Activated T-cell treated with anti-CD3 and anti-CD28 coated beads, Interleukin-2, amount 50 U/mL, for 24 hours (primary cell): ENCODE measurements around the gene SOX5.

Experiments
- DNase-seq: peaks from one replicate; pipeline ENCODE4 v3.0.0-alpha.2; 2020
- H3K27ac Mint-ChIP-seq: 2 replicates; pipeline ENCODE4 v1.8.0; 2020; ENCODE audit warnings: mild to moderate bottlenecking, mixed read lengths
- H3K27me3 Mint-ChIP-seq: 2 replicates; pipeline ENCODE4 v1.8.0; 2020; ENCODE audit warnings: mixed read lengths
- H3K36me3 Mint-ChIP-seq: 2 replicates; pipeline ENCODE4 v1.8.0; 2020; ENCODE audit warnings: low read depth, mixed read lengths
- H3K4me1 Mint-ChIP-seq: 2 replicates; pipeline ENCODE4 v1.8.0; 2020; ENCODE audit warnings: low read depth, mixed read lengths
- H3K4me3 Mint-ChIP-seq: 2 replicates; pipeline ENCODE4 v1.8.0; 2020; ENCODE audit warnings: mild to moderate bottlenecking, moderate library complexity, mixed read lengths
- H3K9me3 Mint-ChIP-seq: 2 replicates; pipeline ENCODE4 v1.8.0; 2020; ENCODE audit warnings: mixed read lengths

Gene SOX5

DNA sequence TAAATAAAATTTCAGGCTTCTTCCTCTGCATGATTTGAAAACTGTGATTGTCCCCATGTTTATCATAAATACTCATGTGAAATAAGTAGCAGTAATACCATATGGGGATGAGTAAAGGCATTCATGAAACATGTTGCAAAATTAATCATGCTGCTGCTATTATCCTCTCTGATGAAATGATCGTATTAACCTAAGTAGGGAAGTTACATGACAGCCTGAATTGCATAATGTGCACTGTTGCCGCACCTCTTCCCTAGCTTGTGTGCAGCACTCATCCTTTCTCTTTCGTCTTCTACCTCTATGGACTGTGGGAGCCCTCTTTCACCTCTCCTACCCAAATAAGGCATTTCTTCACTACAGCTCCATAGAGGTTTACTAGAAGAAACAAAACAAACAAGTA, 367.6 kb downstream of the SOX5 start:
- Mint-ChIP-seq H3K9me3 (peaks cover 4% of the 10 kb centered on the region), H3K36me3 (no peaks in the 10 kb centered on the region), H3K27ac (no peak overlapping the region), H3K4me1 (no peaks in the 10 kb centered on the region), H3K4me3 (no peak overlapping the region), H3K27me3 (no peaks in the 10 kb centered on the region)
- DNase-seq = no peak

DNA sequence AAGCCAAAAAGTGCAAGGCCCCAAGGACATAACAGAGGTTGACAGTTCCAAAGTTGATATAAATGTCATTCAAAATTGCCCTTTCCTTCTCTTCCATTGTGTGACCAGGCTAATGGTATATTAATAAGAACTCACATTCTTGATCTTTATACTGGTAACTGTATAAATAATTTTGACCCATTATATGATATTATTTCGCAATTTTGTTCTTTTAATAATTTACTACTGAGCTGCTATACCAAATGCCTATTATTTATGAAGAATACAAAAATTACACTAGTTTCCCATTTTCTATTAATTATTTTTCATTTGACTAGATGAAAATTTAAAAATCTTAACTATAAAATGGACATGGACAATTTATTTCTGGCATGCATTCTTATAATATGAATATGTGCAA, 370.2 kb downstream of the SOX5 start:
- no peak for DNase-seq
- H3K27ac Mint-ChIP-seq = no peak overlapping the region
- H3K4me1 Mint-ChIP-seq = no peaks in the 10 kb centered on the region
- no peaks in the 10 kb centered on the region for H3K36me3 Mint-ChIP-seq
- no peaks in the 10 kb centered on the region for H3K27me3 Mint-ChIP-seq
- H3K4me3 Mint-ChIP-seq = no peak overlapping the region
- no peaks in the 10 kb centered on the region for H3K9me3 Mint-ChIP-seq

DNA sequence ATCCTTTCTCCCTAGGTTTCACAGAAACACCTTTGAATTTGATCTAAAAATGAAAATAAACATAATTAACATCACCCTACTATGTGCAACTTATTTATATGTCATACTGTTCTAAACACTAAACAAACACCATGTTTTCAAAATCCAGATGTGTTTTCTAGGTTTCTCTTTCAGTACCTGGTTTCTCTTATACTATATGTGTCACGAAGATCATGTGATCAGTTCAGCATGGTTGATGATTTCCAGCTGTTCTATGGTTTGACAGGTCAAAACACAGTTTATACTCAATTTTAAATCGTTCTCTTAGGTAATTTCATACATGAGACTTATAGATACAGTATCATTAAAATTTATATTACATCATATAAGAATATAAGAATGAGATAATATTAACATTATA, 373.1 kb downstream of the SOX5 start:
- Mint-ChIP-seq H3K27me3 (no peaks in the 10 kb centered on the region), H3K4me1 (no peaks in the 10 kb centered on the region), H3K4me3 (no peak overlapping the region), H3K9me3 (no peaks in the 10 kb centered on the region), H3K27ac (no peak overlapping the region), H3K36me3 (no peaks in the 10 kb centered on the region)
- no peak for DNase-seq

DNA sequence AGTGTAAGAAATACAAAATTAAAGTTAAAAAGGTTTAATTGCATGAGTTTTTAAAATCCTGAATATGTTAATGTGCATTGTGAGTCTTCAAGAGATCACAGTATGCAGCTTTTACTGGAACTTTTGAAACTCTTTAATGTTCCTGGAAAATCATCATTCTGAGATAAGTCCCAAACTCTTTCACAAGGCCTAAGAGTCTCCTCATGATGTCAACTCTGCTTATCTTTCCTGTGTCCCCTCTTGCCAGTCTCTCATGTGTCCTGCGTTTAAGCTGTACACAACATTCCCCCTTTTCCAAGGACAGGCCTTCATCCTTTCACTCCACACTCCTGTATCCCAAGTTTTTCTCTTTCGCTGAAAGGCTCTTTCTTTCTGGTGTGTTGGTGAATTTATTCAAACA, 380.1 kb downstream of the SOX5 start:
- Mint-ChIP-seq H3K36me3 (no peaks in the 10 kb centered on the region), H3K27me3 (no peaks in the 10 kb centered on the region), H3K4me1 (no peaks in the 10 kb centered on the region), H3K4me3 (no peak overlapping the region), H3K9me3 (no peaks in the 10 kb centered on the region), H3K27ac (no peak overlapping the region)
- no peak for DNase-seq

DNA sequence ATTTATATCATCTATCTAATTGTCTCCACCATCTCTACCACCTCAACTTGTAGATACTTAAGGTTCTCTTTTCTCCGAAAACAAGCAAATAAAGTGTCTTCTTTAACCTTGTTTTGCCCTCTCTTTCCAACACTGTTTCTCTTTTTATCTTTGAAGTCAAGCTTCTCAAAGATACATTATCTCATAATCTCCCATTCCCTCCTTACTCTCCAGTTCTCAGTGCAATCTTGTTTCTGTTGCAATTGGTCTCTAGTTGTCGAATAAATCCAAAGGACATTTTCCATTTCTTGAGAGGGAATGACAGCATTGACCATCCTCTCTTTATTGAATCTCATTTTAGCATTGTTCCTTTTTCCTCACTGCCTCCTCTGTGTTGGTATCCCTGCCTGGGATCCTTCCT, 383.3 kb downstream of the SOX5 start:
- no peaks in the 10 kb centered on the region for H3K36me3 Mint-ChIP-seq
- H3K9me3 Mint-ChIP-seq = no peaks in the 10 kb centered on the region
- H3K27me3 Mint-ChIP-seq = no peaks in the 10 kb centered on the region
- H3K4me3 Mint-ChIP-seq = no peak overlapping the region
- H3K4me1 Mint-ChIP-seq = no peaks in the 10 kb centered on the region
- no peak for DNase-seq
- no peak overlapping the region for H3K27ac Mint-ChIP-seq

DNA sequence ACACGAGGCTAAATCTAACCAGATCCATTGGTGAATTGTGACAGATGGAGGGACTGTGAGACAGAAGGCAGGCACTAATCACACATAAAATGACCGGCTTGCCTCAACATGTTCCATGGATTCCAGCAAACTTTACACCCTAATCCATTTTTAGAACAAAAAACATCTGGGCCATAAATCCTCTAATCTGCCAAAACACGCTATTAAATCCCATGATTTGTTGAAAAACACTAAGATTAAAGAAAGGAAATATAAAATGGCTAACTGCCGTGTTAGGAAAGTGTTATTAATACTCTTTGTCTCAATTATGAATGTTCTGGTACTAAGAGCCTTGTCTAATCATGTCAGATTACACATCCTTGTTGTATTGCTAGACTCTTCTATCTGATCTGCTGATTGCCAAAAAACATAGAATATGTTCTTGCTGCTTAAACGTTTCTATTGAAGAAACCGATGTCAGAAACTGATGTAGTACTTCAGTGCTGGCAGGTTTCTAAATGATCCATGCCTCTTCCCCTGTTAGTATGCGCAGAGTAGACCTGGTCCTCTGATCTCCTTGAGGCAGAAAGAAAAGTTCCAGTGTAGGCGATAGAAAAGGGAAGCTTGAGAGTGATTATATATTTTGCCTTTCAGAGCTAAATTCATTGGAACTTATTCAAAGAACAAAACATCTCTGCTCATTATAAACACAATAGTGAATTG, 384.9 kb downstream of the SOX5 start:
- H3K27me3 Mint-ChIP-seq = no peaks in the 10 kb centered on the region
- H3K9me3 Mint-ChIP-seq = no peaks in the 10 kb centered on the region
- no peaks in the 10 kb centered on the region for H3K4me1 Mint-ChIP-seq
- H3K4me3 Mint-ChIP-seq = no peak overlapping the region
- H3K36me3 Mint-ChIP-seq = no peaks in the 10 kb centered on the region
- no peak for DNase-seq
- H3K27ac Mint-ChIP-seq = no peak overlapping the region

DNA sequence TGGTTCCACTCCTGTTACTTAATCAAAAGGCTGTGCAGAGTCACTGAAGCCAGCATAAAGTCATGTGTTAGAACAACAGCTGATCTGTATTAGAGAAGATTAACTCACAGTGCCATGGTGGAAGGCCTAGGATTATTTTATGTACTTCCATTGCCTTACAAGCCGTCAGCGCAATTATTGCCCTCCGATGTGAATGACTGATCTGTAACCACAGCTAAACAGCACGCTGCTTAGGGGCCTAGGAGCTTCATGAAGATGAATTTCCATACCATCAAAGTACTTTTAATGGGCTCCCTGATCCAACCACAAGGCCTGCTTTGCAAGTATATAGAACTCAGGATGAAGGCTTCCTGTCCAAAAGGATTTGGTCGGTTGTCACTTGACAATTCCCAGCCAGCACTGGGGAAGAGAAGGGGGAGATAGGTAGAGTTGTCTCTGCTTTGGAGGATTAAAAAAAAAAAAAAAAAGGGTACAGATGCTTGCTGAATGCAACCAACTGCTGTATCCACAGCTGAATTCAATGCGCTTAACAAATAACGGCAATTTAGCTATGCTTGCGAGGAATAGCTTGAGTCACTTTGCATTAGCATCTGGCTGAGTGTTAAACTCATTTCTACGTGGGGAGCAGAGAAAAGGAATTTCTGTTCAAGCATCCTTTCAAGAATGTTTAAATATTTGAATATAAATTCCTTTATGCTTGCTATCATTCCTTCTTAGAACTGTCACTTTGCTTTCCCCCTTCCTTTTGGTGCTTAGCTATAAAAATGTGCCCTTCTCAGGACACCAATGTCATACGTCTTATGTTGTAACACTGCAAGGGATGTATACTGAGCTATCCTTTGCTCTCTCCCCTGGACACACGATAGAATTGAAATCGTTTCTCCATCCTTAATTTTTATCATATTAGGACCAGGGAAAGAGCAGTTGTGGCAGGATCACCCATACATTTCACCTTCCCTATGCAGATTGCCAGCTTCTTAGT, 387.8 kb downstream of the SOX5 start:
- Mint-ChIP-seq H3K36me3 (no peaks in the 10 kb centered on the region), H3K4me1 (no peaks in the 10 kb centered on the region), H3K4me3 (no peak overlapping the region), H3K27me3 (no peaks in the 10 kb centered on the region), H3K27ac (no peak overlapping the region), H3K9me3 (no peaks in the 10 kb centered on the region)
- DNase-seq = no peak

DNA sequence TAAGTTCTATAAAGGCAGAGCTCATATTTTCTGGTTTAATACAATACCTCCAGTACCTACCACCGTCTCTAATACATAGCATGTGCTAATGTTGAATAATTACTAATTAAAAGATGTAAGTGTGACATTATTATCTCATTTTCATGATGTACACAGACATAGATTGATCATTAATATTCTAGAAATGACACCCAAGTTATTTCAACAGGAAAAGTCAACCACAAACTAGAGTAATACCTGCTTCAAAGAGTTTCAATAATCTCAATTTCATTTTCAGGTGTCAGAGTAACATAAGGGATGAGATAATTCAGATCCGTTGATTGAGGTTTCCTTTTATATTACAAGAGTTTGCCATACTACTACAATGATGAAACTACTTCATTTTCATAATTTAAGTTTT, 388.9 kb downstream of the SOX5 start:
- H3K4me3 Mint-ChIP-seq = no peak overlapping the region
- no peaks in the 10 kb centered on the region for H3K27me3 Mint-ChIP-seq
- DNase-seq = no peak
- no peaks in the 10 kb centered on the region for H3K4me1 Mint-ChIP-seq
- H3K36me3 Mint-ChIP-seq = no peaks in the 10 kb centered on the region
- no peak overlapping the region for H3K27ac Mint-ChIP-seq
- H3K9me3 Mint-ChIP-seq = no peaks in the 10 kb centered on the region

DNA sequence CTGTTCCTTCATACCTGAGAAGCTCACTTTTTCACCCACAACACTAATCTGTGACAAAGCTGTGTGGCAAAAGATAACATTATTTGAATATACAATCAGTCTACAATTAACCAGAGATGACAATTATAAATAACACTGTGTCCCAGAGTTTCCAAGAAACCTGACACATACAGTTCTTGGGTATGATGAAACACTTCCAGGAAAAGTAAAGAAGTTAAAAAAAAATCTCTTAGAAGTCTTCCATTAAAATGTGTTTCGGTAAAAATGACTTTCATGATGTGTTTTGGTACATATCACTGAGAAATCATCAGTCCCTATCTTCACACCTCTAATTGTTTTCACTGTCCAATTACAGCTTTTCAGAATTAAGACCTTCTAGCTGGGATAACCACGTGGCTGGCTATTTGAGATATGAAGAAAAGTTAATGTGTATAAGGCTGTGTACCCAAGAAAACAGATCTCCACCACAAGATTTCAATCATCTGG, 390.2 kb downstream of the SOX5 start:
- H3K27ac Mint-ChIP-seq = no peak overlapping the region
- H3K9me3 Mint-ChIP-seq = peaks cover 1% of the 10 kb centered on the region
- no peak overlapping the region for H3K4me3 Mint-ChIP-seq
- no peaks in the 10 kb centered on the region for H3K36me3 Mint-ChIP-seq
- no peaks in the 10 kb centered on the region for H3K4me1 Mint-ChIP-seq
- no peak for DNase-seq
- H3K27me3 Mint-ChIP-seq = no peaks in the 10 kb centered on the region

DNA sequence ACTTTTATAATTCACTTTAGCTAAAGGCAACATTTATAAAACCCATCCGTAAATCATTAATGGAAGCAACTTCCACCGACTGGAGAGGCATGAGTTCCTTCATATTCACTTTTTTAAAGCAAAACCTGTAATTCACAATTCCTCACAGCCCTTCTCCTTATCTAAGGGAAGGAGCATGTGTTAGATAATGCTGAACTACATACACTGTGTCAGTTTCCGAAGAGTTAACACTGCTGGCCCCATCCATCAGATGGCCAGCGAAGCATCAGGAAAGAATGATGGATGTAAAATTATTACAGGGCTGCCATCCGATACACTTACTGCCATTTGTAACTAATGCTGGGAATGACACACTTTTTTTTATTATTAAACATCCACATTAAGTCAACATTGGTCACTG, 392.8 kb downstream of the SOX5 start:
- H3K27me3 Mint-ChIP-seq = no peaks in the 10 kb centered on the region
- H3K9me3 Mint-ChIP-seq = peaks cover 2% of the 10 kb centered on the region
- no peak overlapping the region for H3K27ac Mint-ChIP-seq

DNA sequence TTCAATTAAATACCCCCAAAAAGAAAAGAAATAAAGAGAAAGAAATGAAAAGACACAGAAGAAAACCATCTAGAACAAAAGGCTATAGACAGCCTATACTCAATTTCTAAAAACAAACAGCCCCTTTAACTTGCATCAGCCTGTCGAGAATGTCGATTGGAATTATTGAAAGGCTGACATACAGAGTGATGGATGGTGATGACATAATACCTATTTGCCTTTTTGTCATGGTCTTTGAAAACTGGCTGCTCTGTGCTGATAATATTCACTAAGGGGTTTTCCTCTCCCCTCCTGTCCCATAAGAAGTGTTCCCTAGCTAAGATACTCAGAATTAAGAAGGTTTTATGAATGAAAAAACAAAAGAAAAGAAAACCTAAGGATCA, 393.7 kb downstream of the SOX5 start:
- Mint-ChIP-seq H3K27ac (no peak overlapping the region), H3K9me3 (peaks cover 4% of the 10 kb centered on the region), H3K36me3 (no peaks in the 10 kb centered on the region), H3K4me3 (no peak overlapping the region), H3K27me3 (no peaks in the 10 kb centered on the region), H3K4me1 (no peaks in the 10 kb centered on the region)
- DNase-seq = no peak

More for the DNA sequence above, 392.8 kb downstream of the SOX5 start:
- H3K4me3 Mint-ChIP-seq = no peak overlapping the region
- no peaks in the 10 kb centered on the region for H3K4me1 Mint-ChIP-seq
- no peak for DNase-seq
- no peaks in the 10 kb centered on the region for H3K36me3 Mint-ChIP-seq

DNA sequence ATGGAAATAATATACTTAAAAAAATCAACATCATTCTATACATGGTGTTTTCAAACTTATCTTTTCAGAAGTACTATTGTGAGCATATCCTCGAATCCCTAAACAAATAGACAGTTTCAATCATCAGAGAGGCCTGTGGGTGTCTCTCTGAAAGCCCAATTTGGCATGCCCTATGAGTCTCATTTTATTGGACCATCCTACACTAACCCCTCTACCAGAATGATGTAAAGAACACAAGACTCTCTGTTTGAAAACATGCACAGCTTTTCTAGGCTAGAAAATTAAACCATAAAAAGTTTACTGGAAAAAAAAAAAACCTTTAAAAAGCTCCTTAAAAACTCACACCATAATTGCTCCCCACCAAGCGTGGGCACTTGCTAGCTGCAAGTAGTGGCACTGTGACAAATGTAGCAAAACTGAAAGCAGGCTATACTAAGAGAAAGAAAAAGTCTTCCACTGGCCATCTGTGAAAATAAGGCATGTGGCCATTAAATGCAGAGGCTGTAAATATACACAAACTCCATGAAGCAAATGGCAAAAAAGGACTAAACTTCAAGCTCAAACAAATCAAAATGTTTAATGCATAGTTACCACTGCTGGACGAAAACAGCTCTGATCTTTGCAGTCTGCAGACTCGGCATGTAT, 394.2 kb downstream of the SOX5 start:
- no peak for DNase-seq
- no peaks in the 10 kb centered on the region for H3K36me3 Mint-ChIP-seq
- no peaks in the 10 kb centered on the region for H3K4me1 Mint-ChIP-seq
- H3K4me3 Mint-ChIP-seq = no peak overlapping the region
- H3K27ac Mint-ChIP-seq = no peak overlapping the region
- peaks cover 5% of the 10 kb centered on the region for H3K9me3 Mint-ChIP-seq
- no peaks in the 10 kb centered on the region for H3K27me3 Mint-ChIP-seq

DNA sequence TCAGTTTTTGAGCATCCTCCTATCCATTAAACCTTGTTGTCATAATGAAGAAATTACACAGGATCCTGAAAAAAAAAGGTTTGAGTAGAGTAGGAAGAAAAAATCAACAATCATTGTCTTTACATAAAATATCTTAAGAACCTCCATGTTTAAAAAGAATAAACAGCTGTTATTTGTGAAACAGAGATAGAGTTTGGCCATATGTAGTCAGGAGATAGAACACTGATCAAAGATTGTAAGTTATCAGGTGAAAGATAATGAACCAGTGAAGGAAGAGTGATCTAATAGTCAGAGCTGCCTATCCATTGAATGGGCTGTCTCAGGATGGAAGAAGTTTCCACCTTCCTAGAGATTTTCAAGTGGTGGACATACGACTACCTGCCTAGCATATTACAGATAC, 397.1 kb downstream of the SOX5 start:
- H3K27ac Mint-ChIP-seq = no peak overlapping the region
- H3K36me3 Mint-ChIP-seq = no peaks in the 10 kb centered on the region
- no peak overlapping the region for H3K4me3 Mint-ChIP-seq
- no peak for DNase-seq
- H3K9me3 Mint-ChIP-seq = peaks cover 5% of the 10 kb centered on the region
- no peaks in the 10 kb centered on the region for H3K4me1 Mint-ChIP-seq
- H3K27me3 Mint-ChIP-seq = no peaks in the 10 kb centered on the region

DNA sequence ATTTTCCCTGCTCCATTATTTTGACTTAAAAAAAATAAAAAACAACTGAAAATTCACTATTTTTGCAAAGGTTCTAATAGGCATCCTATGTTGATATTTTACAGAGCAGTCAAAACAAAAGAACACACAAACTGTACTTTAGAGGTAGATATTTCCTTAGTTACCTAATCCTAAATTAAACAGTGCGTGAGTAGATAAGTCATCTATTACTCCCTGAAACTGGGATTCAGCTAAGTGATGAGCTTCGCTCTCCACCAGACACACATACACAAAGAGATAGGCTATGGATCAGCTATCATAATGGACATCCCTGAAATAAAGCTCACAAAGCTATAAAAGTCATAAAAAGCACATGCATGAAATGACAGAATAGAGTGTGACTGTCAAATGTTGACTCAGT, 398.7 kb downstream of the SOX5 start:
- no peak overlapping the region for H3K4me3 Mint-ChIP-seq
- no peaks in the 10 kb centered on the region for H3K27me3 Mint-ChIP-seq
- no peaks in the 10 kb centered on the region for H3K4me1 Mint-ChIP-seq
- DNase-seq = no peak
- peaks cover 5% of the 10 kb centered on the region for H3K9me3 Mint-ChIP-seq
- no peak overlapping the region for H3K27ac Mint-ChIP-seq
- no peaks in the 10 kb centered on the region for H3K36me3 Mint-ChIP-seq

DNA sequence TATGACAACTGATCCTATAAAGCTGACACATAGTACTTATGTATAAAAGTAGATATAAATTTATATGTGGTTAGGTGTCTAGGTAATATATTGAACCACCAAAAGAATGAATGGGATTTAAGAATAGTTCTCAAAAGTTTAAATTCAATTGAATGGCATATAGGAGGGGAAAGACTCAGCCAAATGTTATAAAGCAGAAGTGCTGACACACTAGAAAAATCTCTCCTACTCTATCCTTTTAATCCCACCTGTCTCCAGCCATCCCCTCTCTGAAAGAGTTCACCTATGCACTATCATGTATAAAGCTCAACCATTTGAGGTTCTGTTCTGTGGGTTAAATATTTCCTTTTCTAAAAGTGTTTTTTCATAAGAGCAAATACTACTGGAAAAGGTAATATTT, 400.7 kb downstream of the SOX5 start:
- no peaks in the 10 kb centered on the region for H3K27me3 Mint-ChIP-seq
- H3K9me3 Mint-ChIP-seq = peaks cover 3% of the 10 kb centered on the region
- no peak for DNase-seq
- no peak overlapping the region for H3K27ac Mint-ChIP-seq
- no peak overlapping the region for H3K4me3 Mint-ChIP-seq
- no peaks in the 10 kb centered on the region for H3K4me1 Mint-ChIP-seq
- no peaks in the 10 kb centered on the region for H3K36me3 Mint-ChIP-seq
